Endothelial cell of umbilical vein (primary cell): Measurements from ENCODE around the gene MBTPS1. TPM values are rescaled to one million over a fixed set of nuclear protein-coding genes. Genes with fewer than 3 reads are reported as not detected.

Experiments used
- BruUV-seq: library from RNA; stranded (reverse); fragments of 400-500 nt; replicated peaks from 2 replicates; lab custom pipeline; 2021; lab: Mats Ljungman, UMichigan
- CTCF ChIA-PET: fragments of 300-600, 350-600 bp; sonication (Branson Sonifier 250); formaldehyde crosslinking; loops from one replicate; lab custom pipeline; 2021; ENCODE audit warnings: antibody characterized with exemption, inconsistent platforms; lab: Charles Lee
- POLR2A ChIA-PET: fragments of 300-600, 350-600 bp; sonication (Branson Sonifier 250); formaldehyde crosslinking; loops from one replicate; lab custom pipeline; 2021; ENCODE audit warnings: antibody characterized with exemption, inconsistent platforms; lab: Charles Lee
- DNase-seq: peaks from one replicate; pipeline ENCODE4 v3.0.0-alpha.2; 2011; ENCODE audit warnings: low read depth, low spot score
- FAIRE-seq: peaks from 2 replicates; lab custom pipeline; 2011; peaks lifted over from hg19 to GRCh38; lab: Jason Lieb, UNC
- H2AFZ ChIP-seq: 2 replicates; pipeline ENCODE4 v1.6.0; 2012; ENCODE audit warnings: low read depth, low read length, control low read depth, inconsistent platforms
- H3K27ac ChIP-seq: 2 replicates; pipeline ENCODE4 v1.5.1; 2011; ENCODE audit warnings: low read depth, mild to moderate bottlenecking, control low read depth, low read length, moderate library complexity; ENCODE audit not compliant: insufficient read depth
- H3K27me3 ChIP-seq, 2 experiments: 2 replicates each; pipeline versions ENCODE4 v1.6.0 to v1.6.1; 2011; ENCODE audit warnings: low read length in 2 of 2, mixed read lengths in 1 of 2; ENCODE audit not compliant: control insufficient read depth in 2 of 2, insufficient read depth in 2 of 2
- H3K36me3 ChIP-seq, 2 experiments: 2 replicates in 1 of 2; 3 replicates in 1 of 2; pipeline ENCODE4 v1.5.1; 2011; ENCODE audit warnings: low read length in 2 of 2, mild to moderate bottlenecking in 1 of 2, moderate library complexity in 1 of 2; ENCODE audit not compliant: control insufficient read depth in 2 of 2, insufficient read depth in 2 of 2; ENCODE audit errors: extremely low read depth in 1 of 2
- H3K4me1 ChIP-seq: 3 replicates; pipeline ENCODE4 v1.5.1; 2011; ENCODE audit warnings: mild to moderate bottlenecking, low read length; ENCODE audit not compliant: control insufficient read depth, insufficient read depth; ENCODE audit errors: extremely low read depth
- H3K4me2 ChIP-seq: 2 replicates; pipeline ENCODE4 v1.6.1; 2011; ENCODE audit warnings: low read length, control low read depth, mixed read lengths; ENCODE audit not compliant: insufficient read depth
- H3K4me3 ChIP-seq, 3 experiments: fragments of 200-600 bp in 1 of 3; sonication (generic), shearing (Covaris generic) in 1 of 3; replicated peaks in 1 of 3; 2 replicates each; pipeline ENCODE4 v1.5.1; 2011 to 2016; ENCODE audit warnings: control low read depth in 3 of 3, low read length in 3 of 3, mild to moderate bottlenecking in 2 of 3, inconsistent platforms in 1 of 3, low read depth in 1 of 3, moderate library complexity in 1 of 3; ENCODE audit not compliant: insufficient read depth in 1 of 3
- H3K79me2 ChIP-seq: 2 replicates; pipeline ENCODE4 v1.6.0; 2012; ENCODE audit warnings: low read length, inconsistent platforms; ENCODE audit not compliant: control insufficient read depth, insufficient read depth
- H3K9ac ChIP-seq: replicated peaks from 2 replicates; pipeline ENCODE3; 2011; ENCODE audit warnings: low read length, control low read depth; ENCODE audit not compliant: insufficient read depth; ENCODE audit errors: extremely low read depth
- H3K9me1 ChIP-seq: replicated peaks from 3 replicates; pipeline ENCODE4 v1.6.0; 2011; ENCODE audit warnings: mild to moderate bottlenecking, low read length; ENCODE audit not compliant: control insufficient read depth, insufficient read depth; ENCODE audit errors: extremely low read depth
- H3K9me3 ChIP-seq: replicated peaks from 2 replicates; pipeline ENCODE4 v1.5.1; 2012; ENCODE audit warnings: low read length, inconsistent platforms; ENCODE audit not compliant: control insufficient read depth, insufficient read depth
- H4K20me1 ChIP-seq: replicated peaks from 2 replicates; pipeline ENCODE3; 2011; ENCODE audit warnings: mild to moderate bottlenecking, low read length; ENCODE audit not compliant: control insufficient read depth, insufficient read depth; ENCODE audit errors: extremely low read depth
- CTCF ChIP-seq, 2 donors: IDR thresholded peaks; 1 replicate in 1 of 2; 2 replicates in 1 of 2; pipeline ENCODE4 v1.5.1; 2011; ENCODE audit warnings: low read length in 2 of 2, mild to moderate bottlenecking in 2 of 2, moderate library complexity in 2 of 2, control low read depth in 1 of 2, inconsistent platforms in 1 of 2, low read depth in 1 of 2; ENCODE audit not compliant: insufficient read depth in 1 of 2; ENCODE audit errors: extremely low read depth in 1 of 2
- EZH2 ChIP-seq: IDR thresholded peaks from 2 replicates; pipeline ENCODE4 v1.6.1; 2012; ENCODE audit warnings: borderline replicate concordance, low read depth, mild to moderate bottlenecking, moderate library complexity, low read length, inconsistent platforms; ENCODE audit not compliant: severe bottlenecking
- FOS ChIP-seq: IDR thresholded peaks from 2 replicates; pipeline ENCODE4 v1.6.1; 2011; ENCODE audit warnings: mild to moderate bottlenecking, low read length, moderate library complexity, borderline replicate concordance; ENCODE audit not compliant: insufficient read depth
- GATA2 ChIP-seq: IDR thresholded peaks from 2 replicates; pipeline ENCODE4 v1.7.0; 2011; ENCODE audit warnings: low read depth, mild to moderate bottlenecking, moderate library complexity, mixed read lengths, low read length; ENCODE audit not compliant: insufficient read length, insufficient read depth
- JUN ChIP-seq: IDR thresholded peaks from 2 replicates; pipeline ENCODE4 v1.6.1; 2011; ENCODE audit warnings: borderline replicate concordance, low read depth; ENCODE audit not compliant: insufficient read length, insufficient read depth
- MYC ChIP-seq: IDR thresholded peaks from one replicate; pipeline ENCODE4 v1.6.1; 2011; ENCODE audit warnings: mild to moderate bottlenecking, low read depth, low read length
- POLR2A ChIP-seq: IDR thresholded peaks from 2 replicates; pipeline ENCODE4 v1.6.1; 2012; ENCODE audit warnings: low read depth, mild to moderate bottlenecking, control low read depth, low read length
- POLR2AphosphoS5 ChIP-seq: IDR thresholded peaks from 2 replicates; pipeline ENCODE4 v1.6.1; 2012; ENCODE audit warnings: low read depth, mild to moderate bottlenecking, control low read depth, low read length, moderate library complexity; ENCODE audit not compliant: insufficient read depth
- dilution Hi-C: fragments of 300-500 bp; cut with MboI; formaldehyde crosslinking; loops from one replicate; pipeline ENCODE4 v1.15.0; 2019; ENCODE audit warnings: low sequenced_read_pairs; ENCODE audit not compliant: extremely low pct_ligation_motif_present
- intact Hi-C: fragments of 100-400 bp; cut with micrococcal nuclease; formaldehyde crosslinking; loops from one replicate; pipeline ENCODE4 v1.10.0; 2022
- polyA plus RNA-seq, 4 experiments: library from polyadenylated mRNA; depleted of rRNA in 3 of 4; stranded (reverse) in 3 of 4; unstranded in 1 of 4; fragments of >200 nt; gene quantifications; 2 replicates each; pipeline versions ENCODE4 v1.2.1 to v1.2.3, GENCODE V29; 2011 to 2012; ENCODE audit warnings: missing spikeins in 1 of 4
- total RNA-seq: library from RNA; stranded (reverse); gene quantifications from 2 replicates; pipeline ENCODE4 v1.2.3, GENCODE V29; 2021
- TF ChIP-seq, protein P1 (sequence below): IDR thresholded peaks from 2 replicates; pipeline ENCODE4 v1.6.1; 2011; ENCODE audit not compliant: insufficient read depth, insufficient read length

The MBTPS1 gene
- total and polyA plus RNA-seq, 2 donors (not counting 3 experiments of a cell fraction or from before 2014, with no cell fraction given): 82.3 to 99.6 TPM

DNA sequence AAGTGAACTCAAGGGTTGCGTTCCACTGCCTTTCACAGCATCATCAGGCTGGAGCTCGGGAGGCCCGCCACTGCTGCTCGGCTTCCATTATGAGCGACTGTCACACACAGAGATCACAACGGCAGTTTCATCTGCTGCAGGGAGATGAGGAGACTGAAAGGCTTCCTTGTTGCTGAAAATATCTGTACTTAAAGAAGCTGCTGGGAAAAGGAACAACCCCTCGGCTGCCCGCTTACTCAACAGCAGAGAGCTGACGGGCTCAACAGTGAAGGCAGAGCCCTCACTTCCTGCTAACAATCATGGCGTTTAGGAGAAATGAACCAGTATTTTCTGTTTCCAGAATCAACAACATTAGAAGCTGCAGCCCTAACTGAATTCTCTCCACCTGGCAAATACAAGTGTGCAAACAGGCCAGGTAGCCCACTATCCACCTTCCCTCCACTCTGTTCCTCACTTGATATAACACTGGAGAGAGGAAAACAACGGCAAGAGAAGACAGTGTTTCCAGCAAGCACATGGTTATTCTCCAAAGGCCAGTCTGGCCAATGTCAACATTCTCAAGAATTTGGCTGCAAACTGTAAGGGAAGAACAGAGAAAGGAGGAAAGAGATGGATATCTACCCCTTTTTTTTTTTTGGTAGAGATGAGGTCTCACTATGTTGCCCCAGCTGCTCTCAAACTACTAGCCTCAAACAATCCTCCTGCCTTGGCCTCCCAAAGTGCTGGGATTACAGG lies 33.7 kb downstream of the MBTPS1 start:
- TF ChIP-seq, protein P1, sequence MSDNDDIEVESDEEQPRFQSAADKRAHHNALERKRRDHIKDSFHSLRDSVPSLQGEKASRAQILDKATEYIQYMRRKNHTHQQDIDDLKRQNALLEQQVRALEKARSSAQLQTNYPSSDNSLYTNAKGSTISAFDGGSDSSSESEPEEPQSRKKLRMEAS: no peak
- TF ChIP-seq POLR2AphosphoS5: no peak
- no peak for TF ChIP-seq EZH2
- no peak for TF ChIP-seq MYC
- TF ChIP-seq JUN: no peak
- TF ChIP-seq CTCF (IDR thresholded peaks at IDR 0.05; ENCODE audit: extremely low read depth in 1 of 2, insufficient read depth in 1 of 2, low read depth in 1 of 2, low read length in 2 of 2): no peak
- no peak for TF ChIP-seq POLR2A
- TF ChIP-seq FOS: no peak
- TF ChIP-seq GATA2: no peak
- H3K27ac ChIP-seq: no peak overlapping the region
- dilution Hi-C loops (no loop called here), intact Hi-C loops (no loop called here)
- no peak overlapping the region for H3K4me2 ChIP-seq
- H3K4me1 ChIP-seq: no peaks in the 10 kb centered on the region
- H3K9me3 ChIP-seq: no peaks in the 10 kb centered on the region
- ChIA-PET POLR2A (no interaction called here), CTCF (interaction anchor here (1.0 to 2.5 kb wide), 4 partner anchors 17 to 104 kb away, joined by 3 to 7 read pairs (median 5); partner anchors contain the start of gene TAF1C)
- FAIRE-seq (no peak), DNase-seq (no peak)
- H3K36me3 ChIP-seq: peaks cover 11 to 46% of the 10 kb centered on the region in 2 experiments
- H3K27me3 ChIP-seq: no peaks in the 10 kb centered on the region
- no peak overlapping the region for H3K9ac ChIP-seq
- no peaks in the 10 kb centered on the region for H4K20me1 ChIP-seq
- H3K4me3 ChIP-seq: no peak overlapping the region
- H2AFZ ChIP-seq: no peak overlapping the region
- no TSS peak for BruUV-seq
- H3K9me1 ChIP-seq: no peaks in the 10 kb centered on the region
- H3K79me2 ChIP-seq: peaks cover 2% of the 10 kb centered on the region
